SK-N-SH treated with all-trans-retinoic acid at 6 μM for 48 hours (cell line): ENCODE data around the gene FOXP4.

Experiments used
- CREB5 ChIP-seq: fragments of 250-450 bp; sonication (Bioruptor Pico); IDR thresholded peaks from 2 replicates; pipeline ENCODE4 v1.5.1; 2020; ENCODE audit warnings: low read depth, mild to moderate bottlenecking, moderate library complexity
- CSDC2 ChIP-seq: fragments of 250-450 bp; sonication (Bioruptor Pico); IDR thresholded peaks from 2 replicates; pipeline ENCODE4 v1.5.0; 2020; ENCODE audit warnings: mild to moderate bottlenecking, moderate library complexity
- GLIS3 ChIP-seq: fragments of 250-450 bp; sonication (Bioruptor Pico); IDR thresholded peaks from 2 replicates; pipeline ENCODE4 v1.5.0; 2020; ENCODE audit warnings: mild to moderate bottlenecking, moderate library complexity
- ISL1 ChIP-seq: fragments of 250-450 bp; sonication (Bioruptor Pico); IDR thresholded peaks from 2 replicates; pipeline ENCODE4 v2.1.2; 2022; ENCODE audit warnings: mild to moderate bottlenecking, moderate library complexity
- PATZ1 ChIP-seq: fragments of 250-450 bp; sonication (Bioruptor Pico); IDR thresholded peaks from 2 replicates; pipeline ENCODE4 v1.8.0; 2020; ENCODE audit warnings: mild to moderate bottlenecking, moderate library complexity, borderline replicate concordance
- SNAI2 ChIP-seq: fragments of 250-450 bp; sonication (Bioruptor Pico); IDR thresholded peaks from 2 replicates; pipeline ENCODE4 v1.5.0; 2020; ENCODE audit warnings: mild to moderate bottlenecking, moderate library complexity
- TSHZ2 ChIP-seq: fragments of 250-450 bp; sonication (Bioruptor Pico); IDR thresholded peaks from 2 replicates; pipeline ENCODE4 v1.5.0; 2020; ENCODE audit warnings: mild to moderate bottlenecking, moderate library complexity
- ZFP3 ChIP-seq: fragments of 250-450 bp; sonication (Bioruptor Pico); IDR thresholded peaks from 2 replicates; pipeline ENCODE4 v1.5.0; 2020; ENCODE audit warnings: mild to moderate bottlenecking, moderate library complexity
- ZFP30 ChIP-seq: fragments of 450-650 bp; formaldehyde crosslinking; IDR thresholded peaks from 2 replicates; pipeline ENCODE4 v1.5.0; 2022; ENCODE audit warnings: mild to moderate bottlenecking, moderate library complexity
- ZNF565 ChIP-seq: fragments of 450-650 bp; formaldehyde crosslinking; conservative IDR thresholded peaks from 2 replicates; pipeline ENCODE4 v1.5.0; 2020; ENCODE audit warnings: low read depth, mild to moderate bottlenecking, moderate library complexity
- ZNF8 ChIP-seq: fragments of 450-650 bp; formaldehyde crosslinking; IDR thresholded peaks from 2 replicates; pipeline ENCODE4 v1.5.0; 2020; ENCODE audit warnings: mild to moderate bottlenecking, moderate library complexity

- TF ChIP-seq ZNF565 (no peak), CREB5 (no peak), PATZ1 (CRISPR knock-in tag) (no peak), ISL1 (CRISPR knock-in tag) (no peak), SNAI2 (CRISPR knock-in tag) (no peak), ZFP30 (CRISPR knock-in tag) (no peak), TSHZ2 (CRISPR knock-in tag) (no peak), CSDC2 (CRISPR knock-in tag) (no peak), ZFP3 (CRISPR knock-in tag) (no peak), ZNF8 (CRISPR knock-in tag) (no peak), GLIS3 (CRISPR knock-in tag) (no peak)
These were observed 28.1 kb upstream of the FOXP4 start for GRCh38 chr6:41518118-41518517.
